OCI-LY7 (cell line): ENCODE data around the gene DDX39B. TPM values are rescaled to one million over a fixed set of nuclear protein-coding genes. Genes with fewer than 3 reads are reported as not detected.

Experiments
- BruUV-seq: library from RNA; stranded (reverse); fragments of 400-500 nt; replicated peaks from 2 replicates; lab custom pipeline; 2021; lab: Mats Ljungman, UMichigan
- CTCF ChIA-PET: fragments of 300-600 bp; sonication (Branson Sonifier 250); formaldehyde crosslinking; loops from one replicate; lab custom pipeline; 2022; ENCODE audit warnings: antibody characterized with exemption; ENCODE audit not compliant: unreplicated experiment; lab: Charles Lee
- POLR2A ChIA-PET: fragments of 300-600 bp; sonication (Branson Sonifier 250); formaldehyde crosslinking; loops from one replicate; lab custom pipeline; 2022; ENCODE audit warnings: antibody characterized with exemption; lab: Charles Lee
- DNase-seq: peaks from one replicate; pipeline ENCODE4 v3.0.0-alpha.2; 2015; ENCODE audit warnings: low spot score
- H2AFZ ChIP-seq: fragments of 200-600 bp; sonication (generic), shearing (Covaris generic); 2 replicates; pipeline ENCODE4 v1.6.1; 2014; ENCODE audit warnings: mild to moderate bottlenecking, antibody characterized with exemption, low read length, moderate library complexity
- H3K27ac ChIP-seq: fragments of 200-600 bp; sonication (generic); 2 replicates; pipeline ENCODE4 v1.5.1; 2014; ENCODE audit warnings: mixed run types, low read depth, mild to moderate bottlenecking, moderate library complexity, low read length, inconsistent platforms; ENCODE audit not compliant: poor library complexity, severe bottlenecking
- H3K36me3 ChIP-seq: fragments of 200-600 bp; sonication (generic); 2 replicates; pipeline ENCODE4 v1.6.1; 2014; ENCODE audit warnings: mild to moderate bottlenecking, antibody characterized with exemption, low read length, moderate library complexity, mixed read lengths; ENCODE audit not compliant: insufficient read depth
- H3K4me1 ChIP-seq: fragments of 200-600 bp; sonication (generic); 2 replicates; pipeline ENCODE4 v1.5.1; 2014; ENCODE audit warnings: mild to moderate bottlenecking, low read length; ENCODE audit not compliant: insufficient read depth, poor library complexity, severe bottlenecking
- H3K4me2 ChIP-seq: fragments of 200-600 bp; sonication (generic); 2 replicates; pipeline ENCODE4 v1.6.1; 2014; ENCODE audit warnings: mild to moderate bottlenecking, low read length
- H3K4me3 ChIP-seq: fragments of 200-600 bp; sonication (generic); 2 replicates; pipeline ENCODE4 v1.5.1; 2014; ENCODE audit warnings: mild to moderate bottlenecking, low read depth, low read length; ENCODE audit not compliant: poor library complexity, severe bottlenecking
- H3K79me2 ChIP-seq: fragments of 200-600 bp; sonication (generic); 2 replicates; pipeline ENCODE4 v1.6.1; 2016; ENCODE audit warnings: low read depth, mild to moderate bottlenecking, low read length, moderate library complexity, mixed read lengths; ENCODE audit not compliant: insufficient read depth
- H3K9me2 ChIP-seq: fragments of 200-600 bp; sonication (generic); 2 replicates; pipeline ENCODE4 v1.6.1; 2016; ENCODE audit warnings: mild to moderate bottlenecking, low read length, mixed read lengths; ENCODE audit not compliant: insufficient read depth
- H3K9me3 ChIP-seq: fragments of 200-600 bp; sonication (generic); 2 replicates; pipeline ENCODE4 v1.6.1; 2014; ENCODE audit warnings: mild to moderate bottlenecking, mixed run types, low read length, mixed read lengths
- H4K20me1 ChIP-seq: fragments of 200-600 bp; sonication (generic); 2 replicates; pipeline ENCODE4 v1.6.1; 2014; ENCODE audit warnings: mild to moderate bottlenecking, antibody characterized with exemption, low read length, moderate library complexity, mixed read lengths; ENCODE audit not compliant: insufficient read depth
- CTCF ChIP-seq: fragments of 200-600 bp; sonication (generic); conservative IDR thresholded peaks from 2 replicates; pipeline ENCODE4 v1.5.1; 2014; ENCODE audit warnings: mild to moderate bottlenecking, antibody characterized with exemption, low read length, moderate library complexity, mixed read lengths
- EZH2phosphoT487 ChIP-seq: fragments of 200-600 bp; sonication (generic); IDR thresholded peaks from 2 replicates; pipeline ENCODE4 v1.6.1; 2018; ENCODE audit warnings: low read depth, borderline replicate concordance, mild to moderate bottlenecking, mixed run types, antibody characterized with exemption, low read length, moderate library complexity, mixed read lengths
- intact Hi-C: fragments of 100-400 bp; cut with micrococcal nuclease; formaldehyde crosslinking; loops from one replicate; pipeline ENCODE4 v1.10.0; 2022; ENCODE audit not compliant: unreplicated experiment
- total RNA-seq, 2 experiments: library from RNA; depleted of rRNA in 1 of 2; stranded (reverse); fragments of >200 nt in 1 of 2; shearing (Covaris generic) in 1 of 2; gene quantifications; 2 replicates each; pipeline ENCODE4 v1.2.3, GENCODE V29; 2014 to 2022

DDX39B gene
- total RNA-seq, 2 experiments from 2014 or later = 481 to 736 TPM

GRCh38 chr6:31577579-31577966 lies 35.8 kb upstream of the DDX39B start:
- POLR2A ChIA-PET = interaction anchor here (1.0 to 1.9 kb wide), 8 partner anchors 9 to 36 kb away, joined by 3 to 5 read pairs (median 3); partner anchors contain the start of genes DDX39B and NCR3
- H3K9me2 ChIP-seq = no peaks in the 10 kb centered on the region
- H3K27ac ChIP-seq = no peak overlapping the region
- no peak overlapping the region for H2AFZ ChIP-seq
- TF ChIP-seq CTCF = no peak
- no peak for TF ChIP-seq EZH2phosphoT487
- intact Hi-C loops = no loop called here
- no peaks in the 10 kb centered on the region for H3K9me3 ChIP-seq
- H3K36me3 ChIP-seq = peaks cover 13% of the 10 kb centered on the region; the same call in 1 of the 2 replicates
- no peak overlapping the region for H3K4me3 ChIP-seq
- no peaks in the 10 kb centered on the region for H4K20me1 ChIP-seq
- no TSS peak for BruUV-seq
- peaks cover 79% of the 10 kb centered on the region for H3K4me1 ChIP-seq
- peak overlapping the region; percentile 86; the same call in 1 of the 2 replicates for H3K4me2 ChIP-seq
- DNase-seq = no peak
- CTCF ChIA-PET = interaction anchor here (1.7 kb wide), 1 partner anchor 20 kb away, joined by 5 read pairs; no protein-coding TSS in a partner anchor
- peaks cover 15% of the 10 kb centered on the region; the same call in 1 of the 2 replicates for H3K79me2 ChIP-seq

- CTCF ChIA-PET = interaction anchor here (0.8 to 1.8 kb wide), 3 partner anchors 10 to 31 kb away, joined by 5 to 7 read pairs (median 5); partner anchors contain the start of genes ATP6V1G2 and LST1
- H3K27ac ChIP-seq = peak overlapping the region; percentile 42
- H3K36me3 ChIP-seq = peaks cover 13% of the 10 kb centered on the region; the same call in 1 of the 2 replicates
- TF ChIP-seq CTCF = no peak
- H3K79me2 ChIP-seq = peaks cover 15% of the 10 kb centered on the region; the same call in 1 of the 2 replicates
- H3K4me1 ChIP-seq = peaks cover 79% of the 10 kb centered on the region
- POLR2A ChIA-PET = interaction anchor here (0.9 to 1.9 kb wide), 8 partner anchors 14 to 82 kb away, joined by 3 to 10 read pairs (median 4); partner anchors contain the start of genes DDX39B, NCR3 and NFKBIL1
- H3K4me3 ChIP-seq = peak overlapping the region; percentile 69
- H3K9me3 ChIP-seq = no peaks in the 10 kb centered on the region
- H2AFZ ChIP-seq = no peak overlapping the region
- H3K9me2 ChIP-seq = no peaks in the 10 kb centered on the region
- DNase-seq = no peak
- intact Hi-C loops = no loop called here
- BruUV-seq = no TSS peak
- no peaks in the 10 kb centered on the region for H4K20me1 ChIP-seq
- peak overlapping the region; percentile 86 for H3K4me2 ChIP-seq
These were observed 35.2 kb upstream of the DDX39B start for GRCh38 chr6:31576897-31577578.
